ENCODE data around the gene GANC.

GANC gene

GRCh38 chr15:42344763-42345162 lies 71.8 kb downstream of the GANC start (continued):
- TF ChIP-seq ZNF558 (tag by site-specific recombination; IDR thresholded peaks at IDR 0.05) (no peak), ZNF76 (tag by site-specific recombination; IDR thresholded peaks at IDR 0.05; ENCODE audit: borderline replicate concordance, low read depth) (no peak), TSHZ1 (tag by site-specific recombination; IDR thresholded peaks at IDR 0.05; ENCODE audit: borderline replicate concordance) (no peak), ZNF626 (tag by site-specific recombination; IDR thresholded peaks at IDR 0.05) (no peak), ZNF274 (IDR thresholded peaks at IDR 0.05; ENCODE audit: low read length) (no peak), ZNF274 (tag by site-specific recombination; IDR thresholded peaks at IDR 0.05; ENCODE audit: borderline replicate concordance) (no peak), KLF16 (tag by site-specific recombination; IDR thresholded peaks at IDR 0.05) (no peak), ZNF169 (tag by site-specific recombination; IDR thresholded peaks at IDR 0.05) (no peak)

- peaks cover 0 to 7% of the 10 kb centered on the region in 2 experiments; a peak in 1 of 3 replicates for H3K36me3 ChIP-seq (ENCODE audit: control insufficient read depth in 2 of 2, insufficient read depth in 1 of 2, low read length in 2 of 2)
- H3K9me3 ChIP-seq (ENCODE audit: control insufficient read depth, insufficient read depth, low read depth, low read length), result no peaks in the 10 kb centered on the region
- H3K4me1 ChIP-seq (ENCODE audit: control insufficient read depth, insufficient read depth, low read length), result no peaks in the 10 kb centered on the region
- no peak overlapping the region for H3K4me3 ChIP-seq (ENCODE audit: low read depth, low read length)
- TF ChIP-seq GLIS2 (tag by site-specific recombination; IDR thresholded peaks at IDR 0.05), result no peak
- TF ChIP-seq ZNF530 (tag by site-specific recombination; IDR thresholded peaks at IDR 0.05; ENCODE audit: low read depth), result no peak
- TF ChIP-seq ZNF311 (tag by site-specific recombination; IDR thresholded peaks at IDR 0.05; ENCODE audit: borderline replicate concordance), result no peak
- TF ChIP-seq ZNF629 (tag by site-specific recombination; IDR thresholded peaks at IDR 0.05), result no peak
- no peak for TF ChIP-seq MYNN (tag by site-specific recombination; IDR thresholded peaks at IDR 0.05; ENCODE audit: borderline replicate concordance)
- no peak for TF ChIP-seq ZNF654 (tag by site-specific recombination; IDR thresholded peaks at IDR 0.05; ENCODE audit: low read depth)
- TF ChIP-seq ZNF571 (tag by site-specific recombination; IDR thresholded peaks at IDR 0.05), result no peak
- TF ChIP-seq MEIS1 (CRISPR knock-in tag; IDR thresholded peaks at IDR 0.05; ENCODE audit: borderline replicate concordance), result no peak
- no peak for TF ChIP-seq ZNF561 (tag by site-specific recombination; IDR thresholded peaks at IDR 0.05; ENCODE audit: borderline replicate concordance)
- TF ChIP-seq ZNF366 (tag by site-specific recombination; conservative IDR thresholded peaks at IDR 0.05), result no peak
- no peak for TF ChIP-seq ZFP41 (tag by site-specific recombination; IDR thresholded peaks at IDR 0.05; ENCODE audit: borderline replicate concordance)
- no peak for TF ChIP-seq ZBTB11 (tag by site-specific recombination; conservative IDR thresholded peaks at IDR 0.05; ENCODE audit: low read depth)
- TF ChIP-seq ZNF830 (tag by site-specific recombination; IDR thresholded peaks at IDR 0.05; ENCODE audit: low read depth), result no peak
- TF ChIP-seq RBAK (tag by site-specific recombination; IDR thresholded peaks at IDR 0.05), result no peak
- TF ChIP-seq ZNF148 (tag by site-specific recombination; IDR thresholded peaks at IDR 0.05; ENCODE audit: borderline replicate concordance), result no peak
- no peak for TF ChIP-seq ZNF404 (tag by site-specific recombination; IDR thresholded peaks at IDR 0.05)
- no peak for TF ChIP-seq ZNF214 (tag by site-specific recombination; IDR thresholded peaks at IDR 0.05; ENCODE audit: borderline replicate concordance)
- ChIA-PET POLR2A (no interaction called here), CTCF (no interaction called here)
- H3K27ac ChIP-seq (ENCODE audit: extremely low read depth, low read depth, low read length), result no peak overlapping the region
Observed at GRCh38 chr15:42345504-42345903, 72.5 kb downstream of the GANC start.
